Fibroblast of mammary gland (primary cell): ENCODE results near the gene CFAP69.

Source experiments
- DNase-seq: peaks from one replicate; pipeline ENCODE4 v3.0.0-alpha.2; 2010; ENCODE audit warnings: low read depth
- H3K4me3 ChIP-seq: 2 replicates; pipeline ENCODE4 v1.5.1; 2011; ENCODE audit warnings: low read depth, mild to moderate bottlenecking, low read length, moderate library complexity; ENCODE audit not compliant: control insufficient read depth
- TF ChIP-seq, protein P1 (sequence below): conservative IDR thresholded peaks from 2 replicates; pipeline ENCODE4 v1.5.1; 2011; ENCODE audit warnings: low read depth, low read length, inconsistent platforms; ENCODE audit not compliant: control insufficient read depth, insufficient read depth

Gene CFAP69

DNA sequence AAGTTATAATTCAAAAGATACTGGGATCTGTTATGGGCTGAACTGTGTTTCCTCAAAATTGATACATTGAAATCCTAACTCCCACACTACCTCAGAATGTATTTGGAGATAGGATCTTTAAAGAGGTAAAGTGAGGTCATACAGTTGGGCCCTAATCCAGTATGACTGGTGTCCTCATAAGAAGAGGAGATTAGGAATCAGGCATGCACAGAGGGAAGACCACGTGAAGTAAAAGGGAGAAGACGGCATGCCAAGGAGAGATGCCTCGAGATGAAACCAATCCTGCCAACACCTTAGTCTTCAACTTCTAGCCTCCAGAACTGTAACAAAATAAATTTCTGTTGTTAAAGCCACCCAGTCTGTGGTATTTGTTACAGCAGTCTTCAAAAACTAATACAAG is 5.9 kb upstream of the CFAP69 start:
- TF ChIP-seq, protein P1, sequence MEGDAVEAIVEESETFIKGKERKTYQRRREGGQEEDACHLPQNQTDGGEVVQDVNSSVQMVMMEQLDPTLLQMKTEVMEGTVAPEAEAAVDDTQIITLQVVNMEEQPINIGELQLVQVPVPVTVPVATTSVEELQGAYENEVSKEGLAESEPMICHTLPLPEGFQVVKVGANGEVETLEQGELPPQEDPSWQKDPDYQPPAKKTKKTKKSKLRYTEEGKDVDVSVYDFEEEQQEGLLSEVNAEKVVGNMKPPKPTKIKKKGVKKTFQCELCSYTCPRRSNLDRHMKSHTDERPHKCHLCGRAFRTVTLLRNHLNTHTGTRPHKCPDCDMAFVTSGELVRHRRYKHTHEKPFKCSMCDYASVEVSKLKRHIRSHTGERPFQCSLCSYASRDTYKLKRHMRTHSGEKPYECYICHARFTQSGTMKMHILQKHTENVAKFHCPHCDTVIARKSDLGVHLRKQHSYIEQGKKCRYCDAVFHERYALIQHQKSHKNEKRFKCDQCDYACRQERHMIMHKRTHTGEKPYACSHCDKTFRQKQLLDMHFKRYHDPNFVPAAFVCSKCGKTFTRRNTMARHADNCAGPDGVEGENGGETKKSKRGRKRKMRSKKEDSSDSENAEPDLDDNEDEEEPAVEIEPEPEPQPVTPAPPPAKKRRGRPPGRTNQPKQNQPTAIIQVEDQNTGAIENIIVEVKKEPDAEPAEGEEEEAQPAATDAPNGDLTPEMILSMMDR = no peak
- DNase-seq = no peak
- H3K4me3 ChIP-seq = no peak overlapping the region

DNA sequence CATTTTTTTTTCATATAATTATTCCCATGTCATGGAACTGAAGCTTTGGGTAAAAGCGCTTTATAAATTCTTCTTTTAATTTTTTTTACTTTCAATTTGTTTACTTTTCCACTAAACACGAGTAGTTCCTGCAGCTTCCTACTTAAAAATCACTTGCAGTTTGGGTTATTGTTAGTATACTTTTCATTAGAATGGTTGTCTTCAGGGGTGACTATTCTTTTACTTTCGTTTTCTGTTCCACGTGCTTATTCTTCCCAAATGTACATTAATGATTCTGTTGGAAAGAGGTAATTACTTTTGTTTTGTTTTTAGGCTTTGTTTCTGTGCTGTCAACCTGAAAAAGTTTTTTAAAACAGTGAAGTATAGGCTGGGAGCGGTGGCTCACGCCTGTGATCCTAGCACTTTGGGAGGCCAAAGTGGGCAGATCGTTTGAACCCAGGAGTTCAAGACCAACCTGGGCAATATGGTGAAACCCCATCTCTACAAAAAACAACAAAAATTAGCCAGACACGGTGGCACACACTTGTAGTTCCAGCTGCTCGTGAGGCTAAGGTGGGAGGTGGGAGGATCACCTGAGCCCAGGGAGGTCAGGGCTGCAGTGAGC is 5.2 kb upstream of the CFAP69 start:
- TF ChIP-seq, protein P1 = no peak
- no peak for DNase-seq
- H3K4me3 ChIP-seq = no peak overlapping the region

DNA sequence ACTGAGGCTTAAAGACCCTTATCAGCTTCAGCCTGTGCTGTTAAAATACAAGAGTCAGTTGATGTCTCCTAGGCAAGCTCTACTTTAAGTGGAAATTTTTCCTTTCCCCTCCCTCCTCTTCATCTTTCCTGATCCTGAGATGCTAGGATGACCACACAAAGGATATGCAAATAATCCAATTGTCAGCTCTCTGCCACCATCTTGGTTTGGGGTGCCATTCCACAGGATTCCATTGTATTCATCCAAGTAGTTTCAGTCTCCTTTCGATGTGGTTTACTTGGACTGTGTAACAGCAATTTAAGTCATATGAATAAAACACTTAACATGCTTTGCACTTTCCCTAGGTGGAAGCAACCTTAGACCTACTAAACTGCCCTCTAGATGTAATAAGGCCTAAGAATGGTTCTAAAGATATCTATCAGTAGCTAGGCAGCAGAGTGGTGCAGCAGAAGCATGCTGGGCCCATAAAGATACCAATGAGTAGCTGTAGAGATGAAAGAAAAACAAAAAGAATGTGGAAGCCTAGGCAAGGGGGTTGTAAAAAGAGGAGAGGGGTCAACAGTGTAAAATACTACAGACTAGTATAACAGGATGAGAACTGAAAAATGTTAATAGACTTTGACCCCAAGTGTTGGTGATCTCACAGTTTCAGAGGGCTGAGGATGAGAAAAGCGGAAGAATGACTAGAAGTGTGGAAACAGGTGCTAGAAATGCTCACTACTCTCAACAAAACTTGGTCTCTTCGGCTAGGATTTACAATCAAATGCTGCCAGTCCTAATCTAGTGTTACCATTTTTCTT is 2.4 kb upstream of the CFAP69 start:
- H3K4me3 ChIP-seq = no peak overlapping the region
- DNase-seq = no peak
- TF ChIP-seq, protein P1 = no peak

DNA sequence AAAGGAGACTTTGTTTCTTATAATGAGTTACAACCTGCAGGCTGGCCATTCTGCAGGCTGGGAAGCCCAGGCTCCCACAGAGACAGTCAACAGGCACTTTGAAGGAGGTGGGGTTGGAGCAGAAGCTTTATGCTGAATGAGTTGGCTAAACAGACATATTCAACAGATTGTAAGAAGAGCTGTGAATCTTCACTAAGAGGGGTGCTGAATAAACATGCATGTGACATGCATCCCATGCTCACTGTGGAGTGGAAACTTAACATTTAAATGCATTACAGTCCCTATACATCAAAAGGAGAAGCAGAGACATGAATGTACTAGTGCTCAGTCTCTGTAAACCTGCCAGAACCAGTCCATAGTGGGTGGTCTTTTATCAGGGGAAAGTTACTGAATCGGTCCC is 1.4 kb upstream of the CFAP69 start:
- no peak for DNase-seq
- H3K4me3 ChIP-seq = no peak overlapping the region
- TF ChIP-seq, protein P1 = no peak

DNA sequence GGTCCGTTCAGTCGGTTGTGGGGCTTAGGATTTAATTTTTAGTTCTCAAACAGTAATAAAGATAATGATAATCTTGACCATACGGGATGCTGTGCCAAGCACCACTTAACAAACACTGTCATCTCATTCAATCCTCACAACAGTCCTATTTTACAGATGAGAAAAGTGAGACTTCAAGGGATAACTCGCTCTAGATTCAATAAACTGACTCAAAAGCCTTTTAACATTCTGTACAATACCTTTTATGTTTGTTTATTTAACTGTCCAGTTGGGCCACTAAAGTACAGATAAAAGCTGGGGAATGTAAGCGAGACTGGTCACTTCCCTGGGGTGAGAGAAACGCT is 437 bp upstream of the CFAP69 start:
- no peak for DNase-seq
- TF ChIP-seq, protein P1 = no peak
- peak overlapping the region; percentile 78 for H3K4me3 ChIP-seq

DNA sequence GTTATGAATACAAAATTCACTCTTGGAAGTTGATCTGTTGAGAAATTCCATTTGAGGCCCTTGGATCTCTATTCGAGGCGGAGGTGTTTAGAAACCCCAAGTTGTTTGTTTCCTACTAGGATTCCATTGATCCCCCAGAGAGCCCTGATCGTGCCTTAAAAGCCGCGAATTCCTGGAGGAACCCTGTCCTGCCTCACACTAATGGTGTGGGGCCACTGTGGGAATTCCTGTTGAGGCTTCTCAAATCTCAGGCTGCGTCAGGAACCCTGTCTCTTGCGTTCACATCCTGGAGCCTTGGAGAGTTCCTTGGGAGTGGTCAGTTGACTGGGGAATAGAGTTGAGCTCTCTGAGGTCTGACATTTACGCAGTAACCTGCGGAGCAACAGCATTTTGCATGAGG is 1.2 kb downstream of the CFAP69 start:
- H3K4me3 ChIP-seq = peak overlapping the region; percentile 78
- TF ChIP-seq, protein P1 = no peak
- peak; percentile 93 for DNase-seq
